ENCODE data around the gene STAG1.
"Not testable (repeated sequence)": the region's sequence is repeated elsewhere in the genome, so short reads cannot be mapped to it uniquely, and the experiment has no call there.

Gene STAG1

GRCh38 chr3:136650461-136650860 is 101.7 kb downstream of the STAG1 start:
- WGBS (ENCODE audit: extremely low coverage, insufficient coverage, insufficient read length), result no CpG with 5 or more reads among the region's 2 CpGs
- Histone ChIP-seq H2BK120ac (ENCODE audit: insufficient read depth, low read length, poor library complexity) (no peak overlapping the region), H3K27me3 (ENCODE audit: insufficient read depth, low read length) (no peaks in the 10 kb centered on the region), H3K27ac (ENCODE audit: low read depth, low read length) (no peak overlapping the region), H2BK12ac (ENCODE audit: low read length) (no peak overlapping the region), H3K4ac (ENCODE audit: low read depth, low read length) (no peak overlapping the region), H3K9me3 (ENCODE audit: insufficient read depth, low read depth, low read length) (no peaks in the 10 kb centered on the region), H3K4me1 (ENCODE audit: control insufficient read depth in 1 of 2, insufficient read depth in 2 of 2, low read length in 2 of 2) (no peaks in the 10 kb centered on the region), H3K14ac (ENCODE audit: low read length) (no peak overlapping the region), H3K4me2 (ENCODE audit: low read length) (no peak overlapping the region), H4K8ac (ENCODE audit: low read depth, low read length) (no peak overlapping the region), H3K79me1 (ENCODE audit: low read length) (no peaks in the 10 kb centered on the region), H4K12ac (ENCODE audit: low read depth, low read length) (no peak overlapping the region), H3K9ac (ENCODE audit: low read length) (no peak overlapping the region), H2BK5ac (ENCODE audit: low read depth, low read length, poor library complexity) (no peak overlapping the region), H3K36me3 (ENCODE audit: control insufficient read depth in 1 of 2, insufficient read depth in 2 of 2, low read length in 2 of 2) (no peaks in the 10 kb centered on the region), H2AK5ac (ENCODE audit: low read length) (no peak overlapping the region), H3K23ac (ENCODE audit: low read length) (no peak overlapping the region), H3K79me2 (ENCODE audit: control insufficient read depth, insufficient read depth, low read length, poor library complexity) (no peaks in the 10 kb centered on the region), H3K4me3 (ENCODE audit: low read depth, low read length) (no peak overlapping the region), H3K18ac (ENCODE audit: low read length) (no peak overlapping the region), H2AFZ (ENCODE audit: insufficient read depth, low read length, poor library complexity) (no peak overlapping the region), H4K91ac (ENCODE audit: low read depth, low read length) (no peak overlapping the region)
- no peak for DNase-seq

- Histone ChIP-seq H3K79me2 (ENCODE audit: control insufficient read depth, insufficient read depth, low read length, poor library complexity) (no peaks in the 10 kb centered on the region), H3K4me2 (ENCODE audit: low read length) (no peak overlapping the region), H4K8ac (ENCODE audit: low read depth, low read length) (no peak overlapping the region), H2BK120ac (ENCODE audit: insufficient read depth, low read length, poor library complexity) (no peak overlapping the region), H3K14ac (ENCODE audit: low read length) (no peak overlapping the region), H3K23ac (ENCODE audit: low read length) (no peak overlapping the region), H4K12ac (ENCODE audit: low read depth, low read length) (no peak overlapping the region), H3K27me3 (ENCODE audit: insufficient read depth, low read length) (no peaks in the 10 kb centered on the region), H3K4me1 (ENCODE audit: control insufficient read depth in 1 of 2, insufficient read depth in 2 of 2, low read length in 2 of 2) (no peaks in the 10 kb centered on the region), H3K4me3 (ENCODE audit: low read depth, low read length) (no peak overlapping the region), H3K9ac (ENCODE audit: low read length) (no peak overlapping the region), H3K36me3 (ENCODE audit: control insufficient read depth in 1 of 2, insufficient read depth in 2 of 2, low read length in 2 of 2) (no peaks in the 10 kb centered on the region), H2BK5ac (ENCODE audit: low read depth, low read length, poor library complexity) (no peak overlapping the region), H3K18ac (ENCODE audit: low read length) (no peak overlapping the region), H3K27ac (ENCODE audit: low read depth, low read length) (no peak overlapping the region), H3K9me3 (ENCODE audit: insufficient read depth, low read depth, low read length) (no peaks in the 10 kb centered on the region), H2AK5ac (ENCODE audit: low read length) (no peak overlapping the region), H3K79me1 (ENCODE audit: low read length) (no peaks in the 10 kb centered on the region), H2BK12ac (ENCODE audit: low read length) (no peak overlapping the region), H2AFZ (ENCODE audit: insufficient read depth, low read length, poor library complexity) (no peak overlapping the region), H4K91ac (ENCODE audit: low read depth, low read length) (no peak overlapping the region), H3K4ac (ENCODE audit: low read depth, low read length) (no peak overlapping the region)
- no CpG with 5 or more reads among the region's 2 CpGs for WGBS (ENCODE audit: extremely low coverage, insufficient coverage, insufficient read length)
- DNase-seq, result no peak
These were observed 106.3 kb downstream of the STAG1 start for GRCh38 chr3:136645915-136646314.

GRCh38 chr3:136644212-136644611 is 108.0 kb downstream of the STAG1 start:
- Histone ChIP-seq H3K27me3 (ENCODE audit: insufficient read depth, low read length) (no peaks in the 10 kb centered on the region), H3K23ac (ENCODE audit: low read length) (no peak overlapping the region), H2BK120ac (ENCODE audit: insufficient read depth, low read length, poor library complexity) (no peak overlapping the region), H3K4me1 (ENCODE audit: control insufficient read depth in 1 of 2, insufficient read depth in 2 of 2, low read length in 2 of 2) (no peaks in the 10 kb centered on the region), H4K8ac (ENCODE audit: low read depth, low read length) (no peak overlapping the region), H3K79me1 (ENCODE audit: low read length) (no peaks in the 10 kb centered on the region), H3K14ac (ENCODE audit: low read length) (no peak overlapping the region), H3K9ac (ENCODE audit: low read length) (no peak overlapping the region), H2BK12ac (ENCODE audit: low read length) (no peak overlapping the region), H4K12ac (ENCODE audit: low read depth, low read length) (no peak overlapping the region), H3K9me3 (ENCODE audit: insufficient read depth, low read depth, low read length) (no peaks in the 10 kb centered on the region), H3K4me2 (ENCODE audit: low read length) (no peak overlapping the region), H3K4me3 (ENCODE audit: low read depth, low read length) (no peak overlapping the region), H3K27ac (ENCODE audit: low read depth, low read length) (no peak overlapping the region), H3K36me3 (ENCODE audit: control insufficient read depth in 1 of 2, insufficient read depth in 2 of 2, low read length in 2 of 2) (no peaks in the 10 kb centered on the region), H3K4ac (ENCODE audit: low read depth, low read length) (no peak overlapping the region), H2AK5ac (ENCODE audit: low read length) (no peak overlapping the region), H3K18ac (ENCODE audit: low read length) (no peak overlapping the region), H4K91ac (ENCODE audit: low read depth, low read length) (no peak overlapping the region), H2AFZ (ENCODE audit: insufficient read depth, low read length, poor library complexity) (no peak overlapping the region), H3K79me2 (ENCODE audit: control insufficient read depth, insufficient read depth, low read length, poor library complexity) (no peaks in the 10 kb centered on the region), H2BK5ac (ENCODE audit: low read depth, low read length, poor library complexity) (no peak overlapping the region)
- no peak for DNase-seq
- WGBS (ENCODE audit: extremely low coverage, insufficient coverage, insufficient read length), result no CpG with 5 or more reads among the region's 1 CpG

- not testable (repeated sequence) for H4K8ac ChIP-seq (ENCODE audit: low read depth, low read length); H3K36me3 ChIP-seq (ENCODE audit: control insufficient read depth in 1 of 2, insufficient read depth in 2 of 2, low read length in 2 of 2); H3K4me1 ChIP-seq (ENCODE audit: control insufficient read depth in 1 of 2, insufficient read depth in 2 of 2, low read length in 2 of 2); H2BK12ac ChIP-seq (ENCODE audit: low read length); H3K14ac ChIP-seq (ENCODE audit: low read length); H3K23ac ChIP-seq (ENCODE audit: low read length); H3K9ac ChIP-seq (ENCODE audit: low read length); H2BK120ac ChIP-seq (ENCODE audit: insufficient read depth, low read length, poor library complexity); H4K12ac ChIP-seq (ENCODE audit: low read depth, low read length); H3K18ac ChIP-seq (ENCODE audit: low read length); H3K4me2 ChIP-seq (ENCODE audit: low read length); H3K27ac ChIP-seq (ENCODE audit: low read depth, low read length); H3K9me3 ChIP-seq (ENCODE audit: insufficient read depth, low read depth, low read length); H3K27me3 ChIP-seq (ENCODE audit: insufficient read depth, low read length); H3K79me1 ChIP-seq (ENCODE audit: low read length); H3K79me2 ChIP-seq (ENCODE audit: control insufficient read depth, insufficient read depth, low read length, poor library complexity); H3K4me3 ChIP-seq (ENCODE audit: low read depth, low read length); H2AFZ ChIP-seq (ENCODE audit: insufficient read depth, low read length, poor library complexity); H2BK5ac ChIP-seq (ENCODE audit: low read depth, low read length, poor library complexity); H4K91ac ChIP-seq (ENCODE audit: low read depth, low read length); H2AK5ac ChIP-seq (ENCODE audit: low read length); DNase-seq; H3K4ac ChIP-seq (ENCODE audit: low read depth, low read length)
- no CpG with 5 or more reads among the region's 2 CpGs for WGBS (ENCODE audit: extremely low coverage, insufficient coverage, insufficient read length)
These were observed 108.8 kb downstream of the STAG1 start for GRCh38 chr3:136643380-136643779.

Measured in trophoblast cell (in vitro differentiated cells and primary cell).